Epithelial cell of proximal tubule (primary cell): ENCODE results near the gene FAM149B1. TPM values are rescaled to one million over a fixed set of nuclear protein-coding genes. Genes with fewer than 3 reads are reported as not detected.

Source experiments
- DNase-seq: peaks from one replicate; pipeline ENCODE4 v3.0.0-alpha.2; 2011; ENCODE audit warnings: low read depth
- H3K4me3 ChIP-seq: 2 replicates; pipeline ENCODE4 v1.5.1; 2011; ENCODE audit warnings: low read depth, mild to moderate bottlenecking, low read length
- total RNA-seq: library from RNA; depleted of rRNA; stranded (reverse); fragments of >200 nt; gene quantifications from 2 replicates; pipeline ENCODE4 v1.2.3, GENCODE V29; 2015
- TF ChIP-seq, protein P1 (sequence below): conservative IDR thresholded peaks from 2 replicates; pipeline ENCODE4 v1.5.1; 2012; ENCODE audit warnings: low read depth, mild to moderate bottlenecking, low read length

FAM149B1 gene
- total RNA-seq, 1 donor from 2014 or later = 8.4 TPM

DNA sequence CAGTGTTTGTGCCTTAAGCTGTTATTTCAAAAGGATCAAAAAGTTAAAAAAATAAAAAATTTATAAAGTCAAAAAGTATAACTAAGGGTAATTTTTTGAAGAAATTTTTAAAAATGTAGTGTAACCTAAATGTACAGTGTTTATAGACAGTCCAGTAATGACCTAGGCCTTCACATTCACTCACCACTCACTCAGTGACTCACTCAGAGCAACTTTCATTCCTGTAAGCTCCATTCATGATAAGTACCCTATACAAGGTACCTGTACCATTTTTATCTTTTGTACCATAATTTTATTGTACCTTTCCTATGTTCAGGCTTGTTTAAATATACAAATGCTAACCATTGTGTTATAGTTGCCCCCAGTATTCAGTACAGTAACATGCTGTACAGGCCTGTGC, 57.6 kb downstream of the FAM149B1 start:
- TF ChIP-seq, protein P1, sequence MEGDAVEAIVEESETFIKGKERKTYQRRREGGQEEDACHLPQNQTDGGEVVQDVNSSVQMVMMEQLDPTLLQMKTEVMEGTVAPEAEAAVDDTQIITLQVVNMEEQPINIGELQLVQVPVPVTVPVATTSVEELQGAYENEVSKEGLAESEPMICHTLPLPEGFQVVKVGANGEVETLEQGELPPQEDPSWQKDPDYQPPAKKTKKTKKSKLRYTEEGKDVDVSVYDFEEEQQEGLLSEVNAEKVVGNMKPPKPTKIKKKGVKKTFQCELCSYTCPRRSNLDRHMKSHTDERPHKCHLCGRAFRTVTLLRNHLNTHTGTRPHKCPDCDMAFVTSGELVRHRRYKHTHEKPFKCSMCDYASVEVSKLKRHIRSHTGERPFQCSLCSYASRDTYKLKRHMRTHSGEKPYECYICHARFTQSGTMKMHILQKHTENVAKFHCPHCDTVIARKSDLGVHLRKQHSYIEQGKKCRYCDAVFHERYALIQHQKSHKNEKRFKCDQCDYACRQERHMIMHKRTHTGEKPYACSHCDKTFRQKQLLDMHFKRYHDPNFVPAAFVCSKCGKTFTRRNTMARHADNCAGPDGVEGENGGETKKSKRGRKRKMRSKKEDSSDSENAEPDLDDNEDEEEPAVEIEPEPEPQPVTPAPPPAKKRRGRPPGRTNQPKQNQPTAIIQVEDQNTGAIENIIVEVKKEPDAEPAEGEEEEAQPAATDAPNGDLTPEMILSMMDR = no peak
- H3K4me3 ChIP-seq = no peak overlapping the region
- DNase-seq = no peak

DNA sequence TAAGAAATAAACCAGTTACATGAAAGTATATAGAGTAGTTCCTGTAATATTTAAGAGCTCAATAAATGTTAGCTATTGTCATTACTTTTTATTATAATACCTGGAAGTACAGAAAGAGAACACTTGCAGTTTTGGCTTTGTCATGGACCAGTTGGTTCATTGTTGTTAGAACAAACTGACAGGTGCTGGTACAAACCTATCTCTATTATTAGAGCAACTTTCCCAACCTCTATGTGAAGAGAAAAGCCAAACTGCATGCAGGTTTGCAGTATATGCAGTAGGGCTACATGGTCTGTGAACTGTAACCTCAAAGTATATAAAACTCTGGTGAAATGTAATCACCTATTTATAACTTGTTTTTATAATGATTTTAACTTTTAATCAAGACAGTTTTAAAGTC, 58.7 kb downstream of the FAM149B1 start:
- TF ChIP-seq, protein P1 = no peak
- no peak overlapping the region for H3K4me3 ChIP-seq
- no peak for DNase-seq

DNA sequence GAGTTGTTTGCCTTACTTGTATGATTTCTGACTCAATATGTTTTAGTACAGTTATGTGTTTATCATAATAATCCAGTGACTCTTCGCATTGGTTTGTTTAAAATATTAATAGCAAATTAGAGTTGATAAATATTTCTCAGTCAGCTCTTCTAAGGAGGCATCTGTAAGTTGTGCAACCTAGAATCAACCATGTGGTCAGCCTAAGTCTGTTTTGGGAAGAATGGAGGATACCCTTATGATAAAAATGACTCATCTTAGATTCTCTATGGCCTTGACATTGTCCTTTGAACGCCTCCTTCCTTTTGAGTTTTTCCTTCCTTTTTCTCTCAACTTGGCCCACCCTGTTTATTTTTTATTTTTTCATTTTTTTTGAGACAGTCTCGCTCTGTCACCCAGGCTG, 60.3 kb downstream of the FAM149B1 start:
- TF ChIP-seq, protein P1 = no peak
- H3K4me3 ChIP-seq = no peak overlapping the region
- DNase-seq = no peak

DNA sequence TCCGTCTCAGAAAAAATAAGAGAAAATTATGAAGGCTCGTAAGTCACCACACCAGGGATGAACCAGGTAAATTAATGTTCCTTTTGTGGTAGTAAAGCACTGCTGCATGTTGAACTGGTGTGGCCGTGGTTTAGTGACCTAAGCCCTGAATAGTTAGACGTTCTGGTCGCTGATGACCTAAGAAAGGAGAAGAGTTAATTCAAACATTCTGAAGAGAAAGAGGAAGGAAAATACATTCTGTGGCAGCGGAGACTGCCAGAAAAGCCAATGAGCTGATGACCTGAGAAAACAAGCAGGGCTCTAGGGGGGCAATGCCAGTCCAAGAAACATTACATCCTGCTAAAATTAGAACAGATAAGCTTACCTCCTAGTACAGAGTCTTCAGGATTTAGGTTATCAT, 61.6 kb downstream of the FAM149B1 start:
- H3K4me3 ChIP-seq = no peak overlapping the region
- no peak for DNase-seq
- TF ChIP-seq, protein P1 = no peak

DNA sequence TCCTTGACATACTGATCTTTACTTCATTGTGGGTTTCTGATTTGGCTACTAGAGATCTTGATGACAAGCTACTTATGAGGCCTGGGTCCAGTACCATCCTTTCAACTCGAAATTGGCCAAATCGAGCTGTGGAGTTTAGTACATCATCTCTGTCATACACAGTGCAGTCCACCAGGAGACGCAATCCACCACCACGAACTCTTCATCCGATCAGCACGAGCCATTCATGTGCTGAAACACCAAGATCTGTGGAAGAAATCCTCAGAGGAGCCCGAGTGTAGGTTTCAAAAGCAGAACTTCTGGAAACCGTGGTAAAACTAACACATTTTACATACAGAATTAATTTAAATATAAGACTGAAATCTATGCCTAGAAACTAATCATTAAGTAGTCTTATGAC, 65.0 kb downstream of the FAM149B1 start:
- DNase-seq = no peak
- no peak overlapping the region for H3K4me3 ChIP-seq
- TF ChIP-seq, protein P1 = peak; percentile 24

DNA sequence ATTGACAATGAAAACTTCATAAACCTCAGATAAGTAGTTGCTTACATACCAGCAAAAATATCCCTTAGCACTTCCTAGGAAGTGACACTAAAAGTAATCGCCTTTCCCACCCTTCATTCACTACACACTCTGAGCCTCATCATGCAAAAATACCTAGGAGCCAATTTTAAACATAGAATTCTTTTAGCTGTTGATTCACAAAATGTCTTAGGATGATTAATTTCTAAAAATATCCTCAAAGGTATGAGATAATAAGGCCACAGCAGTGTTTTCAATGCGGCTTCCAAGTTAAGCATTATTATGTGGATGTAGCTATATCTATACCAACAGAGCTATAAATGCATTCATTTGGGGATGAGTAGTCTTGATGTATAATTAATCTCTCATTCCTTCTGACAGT, 66.0 kb downstream of the FAM149B1 start:
- no peak for DNase-seq

DNA sequence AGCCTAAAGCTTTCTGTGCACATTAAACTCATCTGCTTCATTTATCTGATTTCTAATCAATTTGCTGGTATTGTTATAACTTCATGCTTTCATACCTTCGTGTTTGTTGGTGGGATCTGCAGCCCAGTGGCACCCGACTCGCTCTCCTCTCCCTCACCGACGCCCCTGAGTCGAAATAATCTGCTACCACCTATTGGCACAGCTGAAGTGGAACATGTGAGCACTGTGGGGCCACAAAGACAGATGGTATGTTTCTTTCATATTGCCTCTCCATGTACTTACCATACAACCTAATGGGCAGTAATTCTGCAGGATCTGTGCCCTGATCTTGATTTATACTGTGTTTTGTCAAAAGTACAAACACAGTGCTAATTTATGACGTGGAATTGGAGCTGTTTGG, 66.8 kb downstream of the FAM149B1 start:
- H3K4me3 ChIP-seq = no peak overlapping the region
- TF ChIP-seq, protein P1 = no peak
- DNase-seq = no peak

More for the DNA sequence above, 66.0 kb downstream of the FAM149B1 start:
- no peak overlapping the region for H3K4me3 ChIP-seq
- TF ChIP-seq, protein P1 = no peak
